Uterus (tissue), 4 donors: ENCODE measurements around the gene PRRX2. TPM values are rescaled to one million over a fixed set of nuclear protein-coding genes. Genes with fewer than 3 reads are reported as not detected.

ENCODE experiments used
- DNase-seq, 2 donors: peaks; one replicate each; pipeline ENCODE4 v3.0.0-alpha.2; 2019 to 2020
- H3K27ac ChIP-seq, 2 donors: fragments of 200-600 bp; sonication (generic); 1 replicate in 1 of 2; 2 replicates in 1 of 2; pipeline ENCODE4 v1.5.1; 2016 to 2018
- H3K27me3 ChIP-seq, 2 donors: fragments of 200-600 bp; sonication (generic); one replicate each; pipeline ENCODE4 v1.5.1; 2018 to 2019; ENCODE audit warnings: control low read depth in 1 of 2
- H3K36me3 ChIP-seq, 2 donors: fragments of 200-600 bp; sonication (generic); one replicate each; pipeline ENCODE4 v1.5.1; 2019; ENCODE audit warnings: control low read depth in 1 of 2
- H3K4me1 ChIP-seq, 2 donors: fragments of 200-600 bp; sonication (generic); one replicate each; pipeline ENCODE4 v1.5.1; 2018 to 2019; ENCODE audit warnings: control low read depth in 1 of 2
- H3K4me3 ChIP-seq, 2 donors: fragments of 200-600 bp; sonication (generic); 1 replicate in 1 of 2; 2 replicates in 1 of 2; pipeline ENCODE4 v1.5.1; 2018 to 2019; ENCODE audit warnings: mild to moderate bottlenecking in 1 of 2
- H3K9me3 ChIP-seq, 2 donors: fragments of 200-600 bp; sonication (generic); one replicate each; pipeline ENCODE4 v1.5.1; 2019; ENCODE audit warnings: control low read depth in 1 of 2
- CTCF ChIP-seq, 4 experiments: fragments of 200-600 bp in 2 of 4; fragments of 450-650 bp in 2 of 4; sonication (generic) in 2 of 4; IDR thresholded peaks; one replicate each; pipeline ENCODE4 v1.5.1; 2016 to 2019; ENCODE audit warnings: antibody characterized with exemption in 4 of 4, mild to moderate bottlenecking in 2 of 4, moderate library complexity in 1 of 4
- POLR2A ChIP-seq, 2 donors: fragments of 450-650 bp; IDR thresholded peaks; one replicate each; pipeline ENCODE4 v1.6.1; 2016; ENCODE audit warnings: antibody characterized with exemption in 2 of 2, mild to moderate bottlenecking in 1 of 2, moderate library complexity in 1 of 2
- intact Hi-C: fragments of 100-400 bp; cut with DNase I; formaldehyde crosslinking; loops from one replicate; pipeline ENCODE4 v1.15.1; 2023; ENCODE audit warnings: low total_unique reads
- total RNA-seq, 4 donors: library from RNA; depleted of rRNA in 3 of 4; stranded (reverse); fragments of >200 nt in 3 of 4; gene quantifications; one replicate each; pipeline versions ENCODE4 v1.1.0 to v1.2.4, GENCODE V29; 2014 to 2023
- donor health status: DM: yes; HTN: yes; CAD: no.

Gene PRRX2
- total RNA-seq, 4 donors from 2014 or later: 3.5 to 5.5 TPM; not detected in 2

- H3K4me3 ChIP-seq: no peak overlapping the region
- no peak overlapping the region for H3K27ac ChIP-seq
- H3K27me3 ChIP-seq: no peaks in the 10 kb centered on the region
- no peaks in the 10 kb centered on the region for H3K36me3 ChIP-seq
- intact Hi-C loops: no loop called here
- TF ChIP-seq CTCF (IDR thresholded peaks at IDR 0.05): no peak
- TF ChIP-seq POLR2A (IDR thresholded peaks at IDR 0.05): no peak
- DNase-seq: no peak
- peaks cover 0 to 14% of the 10 kb centered on the region in 2 donors for H3K4me1 ChIP-seq
- no peaks in the 10 kb centered on the region for H3K9me3 ChIP-seq
Observed at GRCh38 chr9:129637102-129637501, 28.3 kb upstream of the PRRX2 start.

GRCh38 chr9:129637673-129638439 lies 27.6 kb upstream of the PRRX2 start:
- Histone ChIP-seq H3K27me3 (no peaks in the 10 kb centered on the region), H3K4me3 (no peak overlapping the region), H3K36me3 (no peaks in the 10 kb centered on the region), H3K4me1 (peaks cover 0 to 14% of the 10 kb centered on the region in 2 donors), H3K9me3 (no peaks in the 10 kb centered on the region), H3K27ac (no peak overlapping the region)
- intact Hi-C loops: no loop called here
- no peak for DNase-seq
- TF ChIP-seq POLR2A (IDR thresholded peaks at IDR 0.05) (no peak), CTCF (IDR thresholded peaks at IDR 0.05) (no peak)

- intact Hi-C loops: no loop called here
- no peak overlapping the region for H3K27ac ChIP-seq
- peaks cover 0 to 14% of the 10 kb centered on the region in 2 donors for H3K4me1 ChIP-seq
- TF ChIP-seq CTCF (IDR thresholded peaks at IDR 0.05) (no peak), POLR2A (IDR thresholded peaks at IDR 0.05) (no peak)
- DNase-seq: no peak
- no peaks in the 10 kb centered on the region for H3K36me3 ChIP-seq
- no peak overlapping the region for H3K4me3 ChIP-seq
- H3K27me3 ChIP-seq: no peaks in the 10 kb centered on the region
- H3K9me3 ChIP-seq: no peaks in the 10 kb centered on the region
Observed at GRCh38 chr9:129639034-129639630, 26.3 kb upstream of the PRRX2 start.

- H3K4me1 ChIP-seq: peaks cover 0 to 14% of the 10 kb centered on the region in 2 donors
- intact Hi-C loops: loop anchor here (10.0 kb wide), 1 partner anchor 145 kb away; no protein-coding TSS in a partner anchor
- TF ChIP-seq POLR2A (IDR thresholded peaks at IDR 0.05) (no peak), CTCF (IDR thresholded peaks at IDR 0.05) (no peak)
- no peaks in the 10 kb centered on the region for H3K36me3 ChIP-seq
- H3K9me3 ChIP-seq: no peaks in the 10 kb centered on the region
- H3K27me3 ChIP-seq: no peaks in the 10 kb centered on the region
- H3K27ac ChIP-seq: no peak overlapping the region
- DNase-seq: no peak
- H3K4me3 ChIP-seq: no peak overlapping the region
Observed at GRCh38 chr9:129639756-129640085, 25.7 kb upstream of the PRRX2 start.
